GM12878 (cell line): ENCODE data around the gene MAP4K5.

ENCODE experiments used
- CTCF ChIP-seq, 3 experiments: IDR thresholded peaks in 2 of 3; conservative IDR thresholded peaks in 1 of 3; 2 replicates each; pipeline ENCODE4 v1.5.1; 2011; ENCODE audit warnings: low read depth in 3 of 3, low read length in 3 of 3, mild to moderate bottlenecking in 3 of 3, control low read depth in 2 of 3, moderate library complexity in 2 of 3, inconsistent platforms in 1 of 3, mixed read lengths in 1 of 3; ENCODE audit not compliant: control insufficient read depth in 2 of 3, insufficient read depth in 1 of 3; ENCODE audit errors: extremely low read depth in 1 of 3
- ESRRA ChIP-seq: IDR thresholded peaks from 2 replicates; pipeline ENCODE4 v1.6.1; 2012; ENCODE audit warnings: mild to moderate bottlenecking, low read length, improper control_type of control experiment
- HDAC6 ChIP-seq: fragments of 200-600 bp; sonication (generic); IDR thresholded peaks from one replicate; pipeline ENCODE4 v1.8.0; 2017; ENCODE audit warnings: antibody characterized with exemption; ENCODE audit not compliant: unreplicated experiment
- JUND ChIP-seq: IDR thresholded peaks from 2 replicates; pipeline ENCODE4 v1.6.1; 2012; ENCODE audit warnings: low read depth, mild to moderate bottlenecking, low read length, improper control_type of control experiment, moderate library complexity
- NFIC ChIP-seq: IDR thresholded peaks from 2 replicates; pipeline ENCODE4 v1.6.1; 2012; ENCODE audit warnings: low read depth, mild to moderate bottlenecking, inconsistent platforms, low read length, moderate library complexity
- NR2F1 ChIP-seq: fragments of 450-650 bp; conservative IDR thresholded peaks from 2 replicates; pipeline ENCODE4 v1.6.1; 2017; ENCODE audit warnings: mild to moderate bottlenecking
- POLR2A ChIP-seq: IDR thresholded peaks from 2 replicates; pipeline ENCODE4 v1.6.1; 2011; ENCODE audit warnings: low read depth, mild to moderate bottlenecking, low read length
- POLR2AphosphoS2 ChIP-seq: IDR thresholded peaks from 2 replicates; pipeline ENCODE4 v1.6.1; 2011; ENCODE audit warnings: low read depth, mild to moderate bottlenecking, low read length, improper control_type of control experiment, moderate library complexity
- RAD51 ChIP-seq: fragments of 450-650 bp; IDR thresholded peaks from 2 replicates; pipeline ENCODE4 v1.6.1; 2016; ENCODE audit warnings: moderate library complexity, mild to moderate bottlenecking, inconsistent platforms
- RCOR1 ChIP-seq: conservative IDR thresholded peaks from 2 replicates; pipeline ENCODE4 v1.6.1; 2012; ENCODE audit warnings: low read depth, low read length, improper control_type of control experiment
- SREBF1 ChIP-seq: IDR thresholded peaks from 2 replicates; pipeline ENCODE4 v1.6.1; 2012; ENCODE audit warnings: mild to moderate bottlenecking, low read length
- SREBF2 ChIP-seq: IDR thresholded peaks from 2 replicates; pipeline ENCODE4 v1.6.1; 2012; ENCODE audit warnings: mild to moderate bottlenecking, low read length
- TCF3 ChIP-seq: IDR thresholded peaks from 2 replicates; pipeline ENCODE4 v1.6.1; 2012; ENCODE audit warnings: low read depth, mild to moderate bottlenecking, low read length, borderline replicate concordance; ENCODE audit not compliant: insufficient read depth
- ZNF687 ChIP-seq: fragments of 450-650 bp; IDR thresholded peaks from 2 replicates; pipeline ENCODE4 v1.6.1; 2017; ENCODE audit warnings: mild to moderate bottlenecking, moderate library complexity

GRCh38 chr14:50447461-50447860 is 84.9 kb downstream of the MAP4K5 start:
- TF ChIP-seq CTCF (IDR thresholded peaks at IDR 0.05 in 2 of 3, conservative IDR thresholded peaks at IDR 0.05 in 1 of 3; ENCODE audit: control insufficient read depth in 2 of 3, extremely low read depth in 1 of 3, insufficient read depth in 1 of 3, low read depth in 3 of 3, low read length in 3 of 3): no peak
- TF ChIP-seq TCF3: no peak
- TF ChIP-seq RAD51: no peak
- TF ChIP-seq HDAC6: no peak
- no peak for TF ChIP-seq POLR2A
- TF ChIP-seq JUND: no peak
- no peak for TF ChIP-seq RCOR1
- TF ChIP-seq NR2F1: no peak
- no peak for TF ChIP-seq NFIC
- no peak for TF ChIP-seq POLR2AphosphoS2
- no peak for TF ChIP-seq ESRRA
- no peak for TF ChIP-seq ZNF687
- no peak for TF ChIP-seq SREBF1
- TF ChIP-seq SREBF2: no peak
